HUES48 (cell line): Measurements from ENCODE around the gene LYSMD1.

Experiments used
- H3K27ac ChIP-seq: one replicate; pipeline ENCODE4 v1.7.0; 2013; ENCODE audit warnings: low read depth, low read length, inconsistent platforms
- H3K27me3 ChIP-seq: 2 replicates; pipeline ENCODE4 v1.6.1; 2013; ENCODE audit warnings: mild to moderate bottlenecking, low read length; ENCODE audit not compliant: control insufficient read depth, insufficient read depth
- H3K36me3 ChIP-seq: 2 replicates; pipeline ENCODE4 v1.6.1; 2013; ENCODE audit warnings: low read length; ENCODE audit not compliant: control insufficient read depth, insufficient read depth
- H3K4me1 ChIP-seq: 2 replicates; pipeline ENCODE4 v1.6.1; 2013; ENCODE audit warnings: mild to moderate bottlenecking, low read length; ENCODE audit not compliant: control insufficient read depth, insufficient read depth
- H3K4me3 ChIP-seq: 2 replicates; pipeline ENCODE4 v1.5.1; 2013; ENCODE audit warnings: mild to moderate bottlenecking, low read depth, low read length
- H3K9ac ChIP-seq: 2 replicates; pipeline ENCODE4 v1.6.1; 2013; ENCODE audit warnings: mild to moderate bottlenecking, low read depth, low read length, moderate library complexity
- H3K9me3 ChIP-seq: 2 replicates; pipeline ENCODE4 v1.6.1; 2013; ENCODE audit warnings: low read length; ENCODE audit not compliant: control insufficient read depth, insufficient read depth

Gene LYSMD1

DNA sequence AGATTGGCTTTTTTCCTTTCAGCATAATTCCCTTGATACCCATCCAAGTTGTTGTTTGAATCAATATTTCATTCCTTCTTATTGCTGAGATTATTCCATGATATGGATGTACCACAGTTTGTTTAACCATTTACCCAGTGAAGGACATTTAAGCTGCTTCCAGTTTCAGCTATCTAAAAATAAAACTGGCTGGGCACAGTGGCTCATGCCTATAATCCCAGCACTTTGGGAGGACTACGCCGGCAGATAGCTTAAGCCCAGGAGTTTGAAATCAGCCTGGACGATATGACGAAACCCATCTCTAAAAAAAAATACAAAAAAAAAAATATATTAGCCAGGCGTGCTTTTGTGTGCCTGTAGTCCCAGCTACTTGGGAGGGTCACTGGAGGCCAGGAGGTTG lies 51.8 kb downstream of the LYSMD1 start:
- Histone ChIP-seq H3K4me3 (no peak overlapping the region), H3K36me3 (no peaks in the 10 kb centered on the region), H3K27ac (no peak overlapping the region), H3K9ac (no peak overlapping the region), H3K9me3 (no peaks in the 10 kb centered on the region), H3K27me3 (no peaks in the 10 kb centered on the region), H3K4me1 (no peaks in the 10 kb centered on the region)
